HG02678 (cell line): ENCODE data around the gene CNFN.
"Not testable (repeated sequence)": the region's sequence is repeated elsewhere in the genome, so short reads cannot be mapped to it uniquely, and the experiment has no call there.

Experiments used
- ATAC-seq: cut with Tn5 transposase; IDR thresholded peaks from one replicate; pipeline ENCODE4 v1.9.1; 2021; ENCODE audit warnings: mild to moderate bottlenecking, moderate library complexity; ENCODE audit not compliant: unreplicated experiment

CNFN gene

GRCh38 chr19:42352301-42353259 is 37.5 kb downstream of the CNFN start:
- no peak for ATAC-seq

DNA sequence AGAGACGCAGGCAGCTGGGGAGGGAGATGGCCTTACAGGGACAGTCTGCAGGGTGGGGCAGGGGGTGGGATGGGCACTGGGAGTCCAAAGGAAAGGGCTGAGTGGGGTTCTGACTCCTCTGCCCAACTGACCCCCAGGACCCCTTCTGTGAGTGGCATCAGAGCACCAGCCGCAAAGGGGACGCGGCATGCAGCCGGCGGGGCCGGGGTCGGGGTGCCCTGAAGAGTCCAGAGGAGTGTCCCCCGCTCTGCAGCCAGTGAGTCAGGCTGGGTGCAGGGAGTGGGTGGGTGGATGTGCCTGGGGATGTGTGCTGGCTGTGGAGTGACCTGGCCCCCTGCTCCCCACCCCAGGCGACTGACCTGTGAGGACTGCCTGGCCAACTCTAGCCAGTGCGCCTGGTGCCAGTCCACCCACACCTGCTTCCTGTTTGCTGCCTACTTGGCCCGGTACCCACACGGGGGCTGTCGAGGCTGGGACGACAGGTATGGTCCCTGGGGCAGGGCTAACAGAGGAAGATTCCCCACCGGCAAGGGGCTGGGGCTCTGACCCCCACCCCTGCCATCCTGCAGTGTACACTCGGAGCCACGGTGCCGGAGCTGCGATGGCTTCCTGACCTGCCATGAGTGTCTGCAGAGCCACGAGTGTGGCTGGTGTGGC is 38.9 kb downstream of the CNFN start:
- no peak for ATAC-seq

GRCh38 chr19:42350417-42350816 is 39.7 kb downstream of the CNFN start:
- ATAC-seq: no peak

- no peak for ATAC-seq
Observed at GRCh38 chr19:42349378-42350107, 40.6 kb downstream of the CNFN start.

GRCh38 chr19:42348211-42348610 is 41.9 kb downstream of the CNFN start:
- ATAC-seq: no peak

DNA sequence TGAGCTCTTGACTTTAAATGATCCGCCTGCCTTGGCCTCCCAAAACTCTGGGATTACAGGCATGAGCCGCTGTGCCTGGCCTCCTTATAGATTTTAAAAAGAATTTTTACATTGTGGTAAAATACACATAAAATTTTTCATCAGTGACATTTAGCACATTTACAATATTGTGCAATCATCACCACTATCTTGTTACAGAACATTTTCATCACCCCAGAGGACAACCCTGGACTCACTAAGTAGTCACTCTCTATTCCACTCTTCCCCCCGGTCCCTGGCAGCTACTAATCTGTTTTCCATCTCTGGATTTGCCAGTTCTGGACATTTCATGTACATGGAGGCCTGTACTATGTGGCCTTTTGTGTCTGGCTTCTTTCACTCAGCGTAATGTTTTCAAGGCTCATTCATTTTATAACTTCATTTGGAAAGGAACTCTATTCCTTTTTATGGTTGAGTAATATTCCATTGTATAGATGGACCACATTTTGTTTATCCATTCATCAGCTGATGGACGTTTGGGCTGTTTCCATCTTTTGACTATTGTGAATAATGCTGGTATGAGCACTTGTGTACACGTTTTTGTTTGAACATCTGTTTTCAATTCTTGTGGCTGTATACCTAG is 44.8 kb downstream of the CNFN start:
- ATAC-seq: no peak

- no peak for ATAC-seq
Observed at GRCh38 chr19:42344336-42344893, 45.7 kb downstream of the CNFN start.

DNA sequence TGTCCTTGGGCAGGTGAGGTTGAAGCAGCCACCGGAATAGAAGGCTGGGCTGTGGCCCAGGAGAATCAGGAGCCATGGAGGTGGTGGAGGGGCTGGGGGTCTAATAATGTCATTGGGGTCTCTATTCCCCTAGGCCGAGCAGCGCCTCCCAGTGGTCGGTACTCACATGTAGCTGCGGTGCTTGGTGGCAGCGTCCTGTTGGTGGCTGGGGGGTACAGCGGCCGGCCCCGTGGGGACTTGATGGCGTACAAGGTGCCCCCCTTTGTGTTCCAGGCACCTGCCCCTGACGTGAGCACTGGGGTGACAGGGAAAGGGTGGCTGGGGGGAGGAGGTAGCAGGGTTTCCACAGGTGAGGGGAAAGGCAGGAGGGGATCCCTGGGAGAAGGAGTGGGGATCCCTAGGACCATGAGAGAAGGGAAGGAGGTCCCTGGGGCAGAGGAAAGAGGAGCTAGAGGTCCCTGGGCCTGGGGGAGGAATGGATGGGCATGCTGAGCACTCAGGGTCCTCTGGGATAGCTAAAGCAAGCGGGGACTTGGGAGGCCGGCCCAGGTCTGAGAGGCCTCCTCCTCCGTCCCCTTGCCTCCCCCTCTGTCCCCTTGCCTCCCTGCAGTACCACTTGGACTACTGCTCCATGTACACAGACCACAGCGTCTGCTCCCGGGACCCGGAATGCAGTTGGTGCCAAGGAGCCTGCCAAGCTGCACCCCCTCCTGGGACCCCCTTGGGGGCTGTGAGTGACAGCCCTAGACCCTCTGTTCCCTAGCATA is 46.6 kb downstream of the CNFN start:
- ATAC-seq: no peak

DNA sequence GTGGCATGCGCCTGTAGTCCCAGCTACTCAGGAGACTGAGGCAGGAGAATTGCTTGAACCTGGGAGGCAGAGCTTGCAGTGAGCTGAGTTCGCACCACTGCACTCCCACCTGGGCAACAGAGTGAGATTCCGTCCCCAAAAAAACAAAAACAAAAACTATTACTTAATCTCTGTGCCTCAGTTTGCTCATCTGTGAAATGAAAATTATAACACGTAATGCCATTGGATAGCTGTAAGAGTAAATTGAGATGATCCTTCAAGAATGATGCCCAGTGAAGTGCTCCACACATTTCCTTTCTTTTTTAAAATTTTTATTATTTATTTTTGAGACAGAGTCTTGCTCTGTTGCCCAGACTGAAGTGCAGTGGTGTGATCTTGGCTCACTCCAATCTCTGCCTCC is 50.2 kb downstream of the CNFN start:
- ATAC-seq: not testable (repeated sequence)

DNA sequence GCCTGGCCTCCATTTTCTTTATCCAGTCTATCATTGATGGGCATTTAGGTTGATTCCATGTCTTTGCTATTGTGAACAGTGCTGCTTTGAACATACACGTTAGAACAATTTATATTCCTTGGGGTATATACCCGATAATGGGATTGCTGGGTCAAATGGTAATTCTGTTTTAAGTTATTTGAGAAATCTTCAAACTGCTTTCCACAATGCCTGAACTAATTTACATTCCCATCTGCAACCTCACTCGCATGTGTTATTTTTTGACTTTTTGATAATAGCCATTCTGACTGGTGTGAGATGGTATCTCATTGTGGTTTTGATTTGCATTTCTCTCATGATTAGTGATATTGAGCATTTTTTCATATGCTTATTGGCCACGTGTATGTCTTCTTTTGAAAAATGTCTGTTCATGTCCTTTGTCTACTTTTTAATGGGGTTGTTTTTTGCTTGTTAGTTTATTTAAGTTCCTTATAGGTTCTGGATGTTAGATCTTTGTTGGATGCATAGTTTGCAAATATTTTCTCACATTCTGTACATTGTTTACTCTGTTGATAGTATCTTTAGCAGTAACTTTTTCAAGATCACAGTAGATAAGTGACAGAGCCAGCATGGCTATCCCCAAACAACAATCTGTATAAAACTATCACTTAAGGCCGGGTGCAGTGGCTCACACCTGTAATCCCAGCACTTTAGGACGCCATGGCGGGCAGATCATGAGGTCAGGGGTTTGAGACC is 50.8 kb downstream of the CNFN start:
- ATAC-seq: not testable (repeated sequence)
